Astrocyte (in vitro differentiated cells and primary cell): ENCODE measurements around the gene GGTA1. TPM values are rescaled to one million over a fixed set of nuclear protein-coding genes. Genes with fewer than 3 reads are reported as not detected.

Experiments
- DNase-seq: peaks from one replicate; pipeline ENCODE4 v3.0.0-alpha.2; 2010; ENCODE audit warnings: low read depth
- FAIRE-seq: peaks from 2 replicates; lab custom pipeline; 2011; peaks lifted over from hg19 to GRCh38; lab: Jason Lieb, UNC
- H2AFZ ChIP-seq: 2 replicates; pipeline ENCODE4 v1.6.0; 2012; ENCODE audit warnings: low read depth, low read length, inconsistent platforms
- H3K27ac ChIP-seq: 2 replicates; pipeline ENCODE4 v1.5.1; 2011; ENCODE audit warnings: low read depth, low read length, inconsistent platforms
- H3K27me3 ChIP-seq: 2 replicates; pipeline ENCODE4 v1.6.0; 2011; ENCODE audit warnings: low read length, inconsistent platforms; ENCODE audit not compliant: insufficient read depth
- H3K36me3 ChIP-seq: 2 replicates; pipeline ENCODE4 v1.5.1; 2011; ENCODE audit warnings: low read length, inconsistent platforms; ENCODE audit not compliant: insufficient read depth
- H3K4me1 ChIP-seq: 2 replicates; pipeline ENCODE4 v1.5.1; 2011; ENCODE audit warnings: low read length, inconsistent platforms; ENCODE audit not compliant: insufficient read depth
- H3K4me2 ChIP-seq: 2 replicates; pipeline ENCODE4 v1.6.0; 2012; ENCODE audit warnings: low read length, inconsistent platforms
- H3K4me3 ChIP-seq: 2 replicates; pipeline ENCODE4 v1.5.1; 2011; ENCODE audit warnings: low read depth, mild to moderate bottlenecking, low read length, inconsistent platforms; ENCODE audit not compliant: insufficient read depth
- H3K79me2 ChIP-seq: 2 replicates; pipeline ENCODE4 v1.6.0; 2012; ENCODE audit warnings: mild to moderate bottlenecking, low read length, inconsistent platforms; ENCODE audit not compliant: insufficient read depth
- H3K9ac ChIP-seq: 2 replicates; pipeline ENCODE4 v1.6.0; 2012; ENCODE audit warnings: mild to moderate bottlenecking, low read length, inconsistent platforms
- H3K9me3 ChIP-seq: 2 replicates; pipeline ENCODE4 v1.5.1; 2012; ENCODE audit warnings: low read depth, mild to moderate bottlenecking, low read length, inconsistent platforms; ENCODE audit not compliant: insufficient read depth
- H4K20me1 ChIP-seq: 2 replicates; pipeline ENCODE4 v1.6.0; 2012; ENCODE audit warnings: low read length, inconsistent platforms; ENCODE audit not compliant: insufficient read depth
- H3K27ac Mint-ChIP-seq: one replicate; pipeline ENCODE4 v1.8.0; 2021; ENCODE audit warnings: mild to moderate bottlenecking, mixed read lengths; ENCODE audit not compliant: unreplicated experiment
- H3K27me3 Mint-ChIP-seq: one replicate; pipeline ENCODE4 v1.8.0; 2021; ENCODE audit warnings: low read depth, mixed read lengths; ENCODE audit not compliant: unreplicated experiment
- H3K36me3 Mint-ChIP-seq: one replicate; pipeline ENCODE4 v1.8.0; 2021; ENCODE audit warnings: low read depth, mixed read lengths; ENCODE audit not compliant: unreplicated experiment
- H3K4me1 Mint-ChIP-seq: one replicate; pipeline ENCODE4 v1.8.0; 2021; ENCODE audit warnings: low read depth, mixed read lengths; ENCODE audit not compliant: unreplicated experiment
- H3K4me3 Mint-ChIP-seq: one replicate; pipeline ENCODE4 v1.8.0; 2021; ENCODE audit warnings: mild to moderate bottlenecking, moderate library complexity, mixed read lengths; ENCODE audit not compliant: unreplicated experiment
- H3K9me3 Mint-ChIP-seq: one replicate; pipeline ENCODE4 v1.8.0; 2021; ENCODE audit warnings: mild to moderate bottlenecking, mixed read lengths; ENCODE audit not compliant: unreplicated experiment
- EZH2 ChIP-seq: IDR thresholded peaks from 2 replicates; pipeline ENCODE4 v1.6.1; 2012; ENCODE audit warnings: mild to moderate bottlenecking, low read length, inconsistent platforms; ENCODE audit not compliant: insufficient read depth
- total RNA-seq: library from RNA; stranded (reverse); gene quantifications from 2 replicates; pipeline ENCODE4 v1.2.1, GENCODE V29; 2021
- TF ChIP-seq, protein P1 (sequence below): IDR thresholded peaks from 2 replicates; pipeline ENCODE4 v1.5.1; 2011; ENCODE audit warnings: low read depth, mild to moderate bottlenecking, inconsistent platforms, low read length, moderate library complexity; ENCODE audit not compliant: insufficient read depth

The GGTA1 gene
- total RNA-seq, 1 donor from 2014 or later = 0.18 TPM

DNA sequence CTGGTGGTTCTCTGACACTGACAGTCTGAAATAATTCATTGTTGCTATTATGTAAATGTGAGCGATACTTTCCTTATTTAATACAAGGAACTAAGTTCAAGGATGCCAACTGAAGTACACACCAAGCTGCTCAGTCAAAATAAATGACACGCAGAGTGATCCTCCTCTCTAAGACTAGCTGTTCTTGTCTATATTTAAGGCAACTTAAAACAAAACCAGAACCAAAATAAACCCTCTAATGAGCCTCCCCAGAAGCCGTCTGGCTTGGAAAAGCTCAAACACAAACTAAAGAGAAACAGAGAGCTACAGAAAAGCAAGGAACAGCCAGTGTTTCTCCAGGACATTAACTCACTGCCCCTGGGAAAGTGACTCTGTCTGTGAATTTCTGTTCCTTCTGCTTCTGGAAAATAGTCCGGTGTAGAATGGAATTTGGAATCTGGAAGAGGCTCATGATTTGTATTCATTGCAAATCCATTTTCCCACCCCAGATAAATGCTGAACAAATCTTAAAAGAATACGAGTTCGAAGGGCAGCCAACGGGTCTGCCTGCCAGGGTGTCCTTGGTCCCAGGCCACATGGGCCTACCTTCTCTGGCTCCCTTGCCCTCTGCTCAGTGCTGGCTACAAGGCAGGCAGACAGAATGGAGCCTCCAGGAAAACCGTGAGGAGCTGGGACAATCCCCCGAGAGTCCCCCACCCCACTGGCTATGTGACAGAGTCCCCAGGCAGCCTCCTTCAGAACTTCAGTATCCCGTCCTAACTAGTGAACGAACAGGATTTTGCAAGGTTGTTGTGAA lies 14.8 kb downstream of the GGTA1 start:
- Histone ChIP-seq H3K27ac (no peak overlapping the region), H3K4me2 (no peak overlapping the region), H3K4me1 (no peaks in the 10 kb centered on the region), H3K27me3 (peaks cover 8% of the 10 kb centered on the region), H3K4me3 (no peak overlapping the region), H3K9ac (no peak overlapping the region), H4K20me1 (no peaks in the 10 kb centered on the region), H3K36me3 (no peaks in the 10 kb centered on the region), H3K9me3 (no peaks in the 10 kb centered on the region), H2AFZ (no peak overlapping the region), H3K79me2 (no peaks in the 10 kb centered on the region)
- DNase-seq (no peak), FAIRE-seq (no peak)
- TF ChIP-seq, protein P1, sequence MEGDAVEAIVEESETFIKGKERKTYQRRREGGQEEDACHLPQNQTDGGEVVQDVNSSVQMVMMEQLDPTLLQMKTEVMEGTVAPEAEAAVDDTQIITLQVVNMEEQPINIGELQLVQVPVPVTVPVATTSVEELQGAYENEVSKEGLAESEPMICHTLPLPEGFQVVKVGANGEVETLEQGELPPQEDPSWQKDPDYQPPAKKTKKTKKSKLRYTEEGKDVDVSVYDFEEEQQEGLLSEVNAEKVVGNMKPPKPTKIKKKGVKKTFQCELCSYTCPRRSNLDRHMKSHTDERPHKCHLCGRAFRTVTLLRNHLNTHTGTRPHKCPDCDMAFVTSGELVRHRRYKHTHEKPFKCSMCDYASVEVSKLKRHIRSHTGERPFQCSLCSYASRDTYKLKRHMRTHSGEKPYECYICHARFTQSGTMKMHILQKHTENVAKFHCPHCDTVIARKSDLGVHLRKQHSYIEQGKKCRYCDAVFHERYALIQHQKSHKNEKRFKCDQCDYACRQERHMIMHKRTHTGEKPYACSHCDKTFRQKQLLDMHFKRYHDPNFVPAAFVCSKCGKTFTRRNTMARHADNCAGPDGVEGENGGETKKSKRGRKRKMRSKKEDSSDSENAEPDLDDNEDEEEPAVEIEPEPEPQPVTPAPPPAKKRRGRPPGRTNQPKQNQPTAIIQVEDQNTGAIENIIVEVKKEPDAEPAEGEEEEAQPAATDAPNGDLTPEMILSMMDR = no peak
- TF ChIP-seq EZH2 = no peak
- Mint-ChIP-seq H3K4me3 (no peak overlapping the region), H3K4me1 (peaks cover 7% of the 10 kb centered on the region), H3K9me3 (no peaks in the 10 kb centered on the region), H3K27me3 (peaks cover 33% of the 10 kb centered on the region), H3K27ac (no peak overlapping the region), H3K36me3 (no peaks in the 10 kb centered on the region)

DNA sequence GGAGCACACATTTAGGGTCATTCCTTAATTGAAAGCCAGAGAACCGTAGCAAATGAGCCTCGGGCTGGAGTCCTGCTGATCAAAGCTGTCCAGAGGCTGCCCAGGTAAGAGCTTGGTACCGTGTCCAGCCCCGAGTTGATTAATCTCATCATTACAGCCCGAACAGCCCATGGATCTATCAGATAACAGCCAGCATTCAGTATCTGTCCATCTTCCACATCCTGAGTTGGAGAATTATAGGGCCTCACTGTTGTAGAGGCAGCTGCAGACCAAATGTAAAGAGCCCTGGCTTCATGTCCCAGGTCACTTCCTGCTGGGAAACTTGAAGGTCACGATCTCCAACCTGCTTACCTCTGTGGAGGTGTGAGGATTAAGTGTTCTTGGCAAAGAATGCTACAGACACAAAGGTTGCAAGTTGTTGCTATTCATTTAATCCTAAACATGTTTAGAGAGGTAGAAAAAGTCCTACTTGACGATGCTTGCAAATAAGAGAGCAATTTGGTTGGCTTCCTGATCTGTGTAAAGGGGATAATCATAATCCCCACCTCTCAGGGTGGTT lies 16.1 kb downstream of the GGTA1 start:
- FAIRE-seq (no peak), DNase-seq (no peak)
- no peaks in the 10 kb centered on the region for H3K36me3 ChIP-seq
- H3K27ac ChIP-seq = no peak overlapping the region
- no peak overlapping the region for H3K4me3 Mint-ChIP-seq
- H3K4me1 ChIP-seq = no peaks in the 10 kb centered on the region
- H3K27me3 Mint-ChIP-seq = peaks cover 35% of the 10 kb centered on the region
- H3K4me3 ChIP-seq = no peak overlapping the region
- no peak overlapping the region for H2AFZ ChIP-seq
- H3K4me2 ChIP-seq = no peak overlapping the region
- H3K36me3 Mint-ChIP-seq = no peaks in the 10 kb centered on the region
- no peak overlapping the region for H3K27ac Mint-ChIP-seq
- H4K20me1 ChIP-seq = no peaks in the 10 kb centered on the region
- no peaks in the 10 kb centered on the region for H3K9me3 Mint-ChIP-seq
- peaks cover 10% of the 10 kb centered on the region for H3K27me3 ChIP-seq
- no peak overlapping the region for H3K9ac ChIP-seq
- no peak for TF ChIP-seq EZH2
- TF ChIP-seq, protein P1 = no peak
- no peaks in the 10 kb centered on the region for H3K9me3 ChIP-seq
- H3K4me1 Mint-ChIP-seq = peaks cover 7% of the 10 kb centered on the region
- no peaks in the 10 kb centered on the region for H3K79me2 ChIP-seq

DNA sequence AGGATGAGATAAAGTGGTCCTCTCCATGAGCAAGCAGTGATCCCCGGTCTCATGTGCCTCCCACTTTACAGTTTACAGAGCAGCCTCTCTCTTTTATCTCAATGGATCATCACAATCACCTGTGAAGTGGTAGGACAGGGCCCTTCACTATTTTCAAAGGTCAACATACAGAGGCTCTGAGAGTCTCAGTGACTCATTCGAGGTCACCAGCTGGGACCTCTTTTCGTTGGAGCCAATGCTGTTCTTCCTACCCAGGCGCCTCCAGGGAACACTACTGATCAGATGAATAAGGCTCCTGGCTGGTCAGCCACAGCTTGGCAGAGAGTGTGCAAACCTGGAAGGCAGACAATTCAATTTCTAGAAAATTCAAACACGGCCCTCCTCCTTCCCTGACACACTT lies 16.6 kb downstream of the GGTA1 start:
- FAIRE-seq (no peak), DNase-seq (no peak)
- Mint-ChIP-seq H3K27me3 (peaks cover 39% of the 10 kb centered on the region), H3K27ac (no peak overlapping the region), H3K36me3 (no peaks in the 10 kb centered on the region), H3K9me3 (no peaks in the 10 kb centered on the region), H3K4me3 (no peak overlapping the region), H3K4me1 (peaks cover 7% of the 10 kb centered on the region)
- no peak overlapping the region for H3K4me3 ChIP-seq
- H3K27me3 ChIP-seq = peaks cover 14% of the 10 kb centered on the region
- H3K4me2 ChIP-seq = no peak overlapping the region
- TF ChIP-seq EZH2 = no peak
- TF ChIP-seq, protein P1 = no peak
- H3K9me3 ChIP-seq = no peaks in the 10 kb centered on the region
- no peaks in the 10 kb centered on the region for H4K20me1 ChIP-seq
- no peaks in the 10 kb centered on the region for H3K36me3 ChIP-seq
- H3K27ac ChIP-seq = no peak overlapping the region
- no peak overlapping the region for H3K9ac ChIP-seq
- no peaks in the 10 kb centered on the region for H3K4me1 ChIP-seq
- H2AFZ ChIP-seq = no peak overlapping the region
- H3K79me2 ChIP-seq = no peaks in the 10 kb centered on the region
